Neural progenitor cell (in vitro differentiated cells): ENCODE data around the gene HOXC5.
A peak's percentile ranks its signal among the peaks of the same experiment; 100 is the strongest.

Experiments used
- EZH2 ChIP-seq: fragments of 200-600 bp; sonication (generic); IDR thresholded peaks from 2 replicates; pipeline ENCODE4 v1.6.1; 2017; ENCODE audit warnings: antibody characterized with exemption, mild to moderate bottlenecking, moderate library complexity
- TF ChIP-seq, protein P1 (sequence below): fragments of 200-600 bp; sonication (generic); IDR thresholded peaks from 2 replicates; pipeline ENCODE4 v1.5.1; 2017; ENCODE audit warnings: antibody characterized with exemption, mild to moderate bottlenecking

DNA sequence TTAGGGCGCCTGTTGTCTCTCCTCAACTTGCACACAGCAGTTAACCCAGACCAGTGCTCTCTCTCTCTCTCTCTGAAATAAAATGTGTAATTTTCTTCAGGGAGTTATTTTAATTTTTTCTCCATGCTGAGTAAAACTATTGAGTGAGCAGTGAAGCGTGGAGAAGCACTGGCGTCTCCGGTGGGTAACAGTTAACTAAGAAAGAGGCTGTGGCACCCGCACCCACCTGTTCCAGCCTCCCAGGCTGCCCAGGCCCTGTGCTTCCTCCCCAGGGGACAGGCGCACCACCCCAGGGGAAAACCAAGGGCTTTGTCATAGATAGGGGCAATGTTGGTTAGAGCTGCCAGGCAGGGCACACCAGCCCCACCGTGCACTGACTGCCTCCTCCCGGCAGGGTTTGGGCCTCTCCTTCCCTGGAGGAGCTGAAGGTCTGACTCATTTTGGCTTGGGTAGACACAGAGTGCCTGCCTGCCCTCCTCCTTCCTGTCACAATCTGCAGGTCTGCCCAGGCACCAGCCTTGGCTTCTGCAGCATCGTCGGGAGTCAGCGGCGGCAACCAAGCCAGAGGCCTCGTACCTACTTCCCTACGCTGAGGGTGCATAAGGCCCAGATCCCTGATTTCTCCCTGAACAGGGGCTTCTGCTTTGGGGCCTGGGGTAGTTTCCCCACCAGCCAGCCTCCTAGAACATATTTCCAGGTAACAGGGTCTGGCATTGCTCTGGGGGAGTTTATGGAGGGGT, 3.9 kb downstream of the HOXC5 start:
- TF ChIP-seq, protein P1, sequence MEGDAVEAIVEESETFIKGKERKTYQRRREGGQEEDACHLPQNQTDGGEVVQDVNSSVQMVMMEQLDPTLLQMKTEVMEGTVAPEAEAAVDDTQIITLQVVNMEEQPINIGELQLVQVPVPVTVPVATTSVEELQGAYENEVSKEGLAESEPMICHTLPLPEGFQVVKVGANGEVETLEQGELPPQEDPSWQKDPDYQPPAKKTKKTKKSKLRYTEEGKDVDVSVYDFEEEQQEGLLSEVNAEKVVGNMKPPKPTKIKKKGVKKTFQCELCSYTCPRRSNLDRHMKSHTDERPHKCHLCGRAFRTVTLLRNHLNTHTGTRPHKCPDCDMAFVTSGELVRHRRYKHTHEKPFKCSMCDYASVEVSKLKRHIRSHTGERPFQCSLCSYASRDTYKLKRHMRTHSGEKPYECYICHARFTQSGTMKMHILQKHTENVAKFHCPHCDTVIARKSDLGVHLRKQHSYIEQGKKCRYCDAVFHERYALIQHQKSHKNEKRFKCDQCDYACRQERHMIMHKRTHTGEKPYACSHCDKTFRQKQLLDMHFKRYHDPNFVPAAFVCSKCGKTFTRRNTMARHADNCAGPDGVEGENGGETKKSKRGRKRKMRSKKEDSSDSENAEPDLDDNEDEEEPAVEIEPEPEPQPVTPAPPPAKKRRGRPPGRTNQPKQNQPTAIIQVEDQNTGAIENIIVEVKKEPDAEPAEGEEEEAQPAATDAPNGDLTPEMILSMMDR, result no peak
- peak; percentile 23 for TF ChIP-seq EZH2
